Calu3 (cell line): ENCODE results near the gene TAF9B. TPM values are rescaled to one million over a fixed set of nuclear protein-coding genes. Genes with fewer than 3 reads are reported as not detected.
"Not testable (repeated sequence)": the region's sequence is repeated elsewhere in the genome, so short reads cannot be mapped to it uniquely, and the experiment has no call there.

Source experiments
- BruUV-seq: library from RNA; stranded (reverse); fragments of 400-500 nt; replicated peaks from 2 replicates; lab custom pipeline; 2021; lab: Mats Ljungman, UMichigan
- CTCF ChIA-PET: fragments of 300-600 bp; sonication (Branson Sonifier 250); formaldehyde crosslinking; loops from one replicate; lab custom pipeline; 2022; ENCODE audit warnings: antibody characterized with exemption; lab: Charles Lee
- DNase-seq: peaks from one replicate; pipeline ENCODE4 v3.0.0; 2022
- H3K27ac Mint-ChIP-seq: one replicate; pipeline ENCODE4 v1.8.0; 2022; ENCODE audit warnings: mixed read lengths; ENCODE audit not compliant: unreplicated experiment
- H3K27me3 Mint-ChIP-seq: one replicate; pipeline ENCODE4 v1.8.0; 2022; ENCODE audit warnings: mixed read lengths; ENCODE audit not compliant: unreplicated experiment
- H3K36me3 Mint-ChIP-seq: one replicate; pipeline ENCODE4 v1.8.0; 2022; ENCODE audit warnings: mild to moderate bottlenecking, moderate library complexity, mixed read lengths; ENCODE audit not compliant: insufficient read depth, unreplicated experiment
- H3K4me1 Mint-ChIP-seq: one replicate; pipeline ENCODE4 v1.8.0; 2022; ENCODE audit warnings: mild to moderate bottlenecking, low read depth, mixed read lengths; ENCODE audit not compliant: unreplicated experiment
- H3K4me3 Mint-ChIP-seq: one replicate; pipeline ENCODE4 v1.8.0; 2022; ENCODE audit warnings: mild to moderate bottlenecking, low read depth, moderate library complexity, mixed read lengths; ENCODE audit not compliant: unreplicated experiment
- H3K9me3 Mint-ChIP-seq: one replicate; pipeline ENCODE4 v1.8.0; 2022; ENCODE audit warnings: low read depth, mixed read lengths; ENCODE audit not compliant: unreplicated experiment
- intact Hi-C: fragments of 100-400 bp; cut with micrococcal nuclease; formaldehyde crosslinking; loops from one replicate; pipeline ENCODE4 v1.10.0; 2022; ENCODE audit not compliant: unreplicated experiment
- total RNA-seq: library from RNA; stranded (reverse); gene quantifications from 2 replicates; pipeline ENCODE4 v1.2.3, GENCODE V29; 2022
- TF ChIP-seq, protein P1 (sequence below): fragments of 200-600 bp; IDR thresholded peaks from one replicate; pipeline ENCODE4 v1.8.0; 2022; ENCODE audit warnings: antibody characterized with exemption; ENCODE audit not compliant: unreplicated experiment

The TAF9B gene
- total RNA-seq, 1 experiment from 2014 or later, result 18.4 TPM

DNA sequence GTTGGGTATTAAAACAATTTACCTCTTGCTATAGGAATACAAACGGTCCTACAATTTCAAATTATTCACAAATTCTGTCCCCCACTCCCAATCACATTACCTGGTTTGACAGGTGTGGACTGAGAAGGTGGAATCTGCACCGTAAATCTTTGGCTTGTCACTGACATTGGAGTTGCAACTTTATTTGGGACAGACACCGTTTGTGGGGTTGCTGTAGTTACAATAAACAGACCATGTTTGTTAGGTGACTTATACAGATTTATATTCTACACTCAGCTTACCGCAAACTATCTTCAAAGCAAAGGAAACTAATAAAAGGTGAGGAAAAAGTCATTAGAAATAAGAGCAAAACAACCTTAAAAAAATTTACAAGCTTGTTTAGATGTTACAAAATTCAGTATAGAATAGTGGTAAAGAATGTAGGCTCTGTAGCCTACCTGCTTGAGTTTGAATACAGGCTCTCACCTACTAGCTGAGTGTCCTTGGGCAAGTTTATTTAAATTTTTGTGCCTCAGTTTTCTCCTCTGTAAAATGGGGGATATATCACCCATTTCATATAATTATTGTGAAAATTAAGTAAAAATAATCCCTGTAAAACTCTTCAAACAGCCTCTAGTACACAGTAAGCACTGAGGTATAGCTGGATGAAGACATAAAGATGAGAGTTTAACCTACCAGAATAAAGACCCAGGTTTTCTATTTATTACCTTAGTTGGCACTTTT is 6.1 kb downstream of the TAF9B start:
- no peaks in the 10 kb centered on the region for H3K9me3 Mint-ChIP-seq
- intact Hi-C loops, result no loop called here
- no peak for DNase-seq
- no peak overlapping the region for H3K4me3 Mint-ChIP-seq
- H3K27ac Mint-ChIP-seq, result no peak overlapping the region
- TF ChIP-seq, protein P1, sequence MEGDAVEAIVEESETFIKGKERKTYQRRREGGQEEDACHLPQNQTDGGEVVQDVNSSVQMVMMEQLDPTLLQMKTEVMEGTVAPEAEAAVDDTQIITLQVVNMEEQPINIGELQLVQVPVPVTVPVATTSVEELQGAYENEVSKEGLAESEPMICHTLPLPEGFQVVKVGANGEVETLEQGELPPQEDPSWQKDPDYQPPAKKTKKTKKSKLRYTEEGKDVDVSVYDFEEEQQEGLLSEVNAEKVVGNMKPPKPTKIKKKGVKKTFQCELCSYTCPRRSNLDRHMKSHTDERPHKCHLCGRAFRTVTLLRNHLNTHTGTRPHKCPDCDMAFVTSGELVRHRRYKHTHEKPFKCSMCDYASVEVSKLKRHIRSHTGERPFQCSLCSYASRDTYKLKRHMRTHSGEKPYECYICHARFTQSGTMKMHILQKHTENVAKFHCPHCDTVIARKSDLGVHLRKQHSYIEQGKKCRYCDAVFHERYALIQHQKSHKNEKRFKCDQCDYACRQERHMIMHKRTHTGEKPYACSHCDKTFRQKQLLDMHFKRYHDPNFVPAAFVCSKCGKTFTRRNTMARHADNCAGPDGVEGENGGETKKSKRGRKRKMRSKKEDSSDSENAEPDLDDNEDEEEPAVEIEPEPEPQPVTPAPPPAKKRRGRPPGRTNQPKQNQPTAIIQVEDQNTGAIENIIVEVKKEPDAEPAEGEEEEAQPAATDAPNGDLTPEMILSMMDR, result no peak
- no peaks in the 10 kb centered on the region for H3K27me3 Mint-ChIP-seq
- no TSS peak for BruUV-seq
- H3K4me1 Mint-ChIP-seq, result no peaks in the 10 kb centered on the region
- H3K36me3 Mint-ChIP-seq, result peaks cover 29% of the 10 kb centered on the region
- CTCF ChIA-PET, result no interaction called here

GRCh38 chrX:78131117-78131516 is 8.3 kb downstream of the TAF9B start:
- Mint-ChIP-seq H3K4me3 (no peak overlapping the region), H3K27ac (no peak overlapping the region), H3K27me3 (no peaks in the 10 kb centered on the region), H3K4me1 (no peaks in the 10 kb centered on the region), H3K36me3 (peaks cover 40% of the 10 kb centered on the region), H3K9me3 (no peaks in the 10 kb centered on the region)
- DNase-seq, result no peak
- TF ChIP-seq, protein P1, result no peak
- BruUV-seq, result no TSS peak
- CTCF ChIA-PET, result interaction anchor here (0.7 kb wide), 1 partner anchor 1666 kb away, joined by 3 read pairs; no protein-coding TSS in a partner anchor
- intact Hi-C loops, result no loop called here

DNA sequence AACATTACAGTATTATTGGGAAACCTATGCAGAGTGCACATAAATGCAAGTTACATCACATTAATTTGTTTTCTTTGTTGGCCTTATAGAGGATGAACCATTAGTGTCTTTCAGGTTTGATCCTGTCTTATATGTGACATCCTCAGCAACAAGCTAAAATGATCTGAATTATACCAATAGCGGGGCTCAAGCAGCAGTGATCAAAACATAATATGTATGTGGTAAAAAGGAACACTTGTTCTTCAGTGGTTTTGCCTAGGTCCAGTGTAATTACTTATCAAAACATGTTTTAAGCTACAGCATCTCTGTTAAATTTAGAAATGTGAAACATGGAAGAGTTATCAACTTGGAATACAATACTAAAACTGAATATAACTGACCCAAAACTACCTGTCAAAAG is 9.1 kb downstream of the TAF9B start:
- BruUV-seq, result no TSS peak
- H3K36me3 Mint-ChIP-seq, result peaks cover 43% of the 10 kb centered on the region

DNA sequence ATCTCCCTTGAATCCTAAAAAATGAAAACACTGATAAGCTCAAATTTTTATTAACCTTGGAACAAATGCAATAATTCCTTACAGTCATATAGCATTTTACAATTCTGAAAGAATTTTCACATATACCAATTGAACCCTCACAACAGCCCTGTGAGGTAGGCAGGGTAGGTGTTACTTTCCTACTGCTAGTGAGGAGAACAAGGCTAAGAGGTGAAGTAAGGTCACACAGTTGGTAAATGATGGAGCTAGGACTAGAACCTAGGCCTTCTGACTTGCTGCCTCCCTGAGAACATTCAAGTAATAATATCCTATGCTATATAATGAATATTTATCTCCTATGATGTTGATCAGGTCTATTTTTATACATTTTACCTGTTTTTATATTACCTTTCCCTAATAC is 9.7 kb downstream of the TAF9B start:
- H3K36me3 Mint-ChIP-seq, result peaks cover 45% of the 10 kb centered on the region
- BruUV-seq, result TSS peak; percentile 25

More for the DNA sequence above, 9.1 kb downstream of the TAF9B start:
- Mint-ChIP-seq H3K4me3 (no peak overlapping the region), H3K27ac (no peak overlapping the region), H3K9me3 (no peaks in the 10 kb centered on the region), H3K4me1 (no peaks in the 10 kb centered on the region), H3K27me3 (no peaks in the 10 kb centered on the region)
- TF ChIP-seq, protein P1, result no peak
- DNase-seq, result no peak
- intact Hi-C loops, result no loop called here
- CTCF ChIA-PET, result interaction anchor here (0.7 kb wide), 1 partner anchor 1665 kb away, joined by 3 read pairs; no protein-coding TSS in a partner anchor

DNA sequence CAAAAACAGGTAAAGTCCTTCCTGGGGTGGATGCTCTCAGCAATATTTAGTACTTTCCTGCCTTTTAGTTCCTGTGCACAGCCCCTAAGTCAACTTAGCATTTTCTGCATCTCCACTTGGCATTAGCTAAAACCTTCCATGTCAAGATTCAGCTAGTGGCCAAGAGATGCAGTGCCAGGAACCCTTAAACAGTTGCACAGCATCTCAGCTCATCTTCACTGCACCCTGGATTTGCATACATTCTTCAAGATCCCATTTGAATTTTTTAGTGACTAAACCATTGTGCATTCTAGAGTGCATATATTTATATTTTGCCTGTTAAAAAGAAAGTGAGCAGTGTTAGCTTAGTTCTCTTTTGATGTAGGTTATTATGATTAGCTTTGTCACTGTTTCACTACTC is 13.7 kb downstream of the TAF9B start:
- Mint-ChIP-seq H3K36me3 (peaks cover 63% of the 10 kb centered on the region), H3K4me1 (peaks cover 24% of the 10 kb centered on the region)
- DNase-seq, H3K27ac Mint-ChIP-seq, intact Hi-C loops, H3K27me3 Mint-ChIP-seq, CTCF ChIA-PET, H3K9me3 Mint-ChIP-seq, H3K4me3 Mint-ChIP-seq, BruUV-seq: not testable (repeated sequence)

More for the DNA sequence above, 9.7 kb downstream of the TAF9B start:
- no peak for DNase-seq
- Mint-ChIP-seq H3K27ac (no peak overlapping the region), H3K27me3 (no peaks in the 10 kb centered on the region), H3K4me1 (no peaks in the 10 kb centered on the region), H3K4me3 (no peak overlapping the region), H3K9me3 (no peaks in the 10 kb centered on the region)
- intact Hi-C loops, result no loop called here
- CTCF ChIA-PET, result no interaction called here
- TF ChIP-seq, protein P1, result no peak
